ENCODE results near the gene MGAT4B.

DNA sequence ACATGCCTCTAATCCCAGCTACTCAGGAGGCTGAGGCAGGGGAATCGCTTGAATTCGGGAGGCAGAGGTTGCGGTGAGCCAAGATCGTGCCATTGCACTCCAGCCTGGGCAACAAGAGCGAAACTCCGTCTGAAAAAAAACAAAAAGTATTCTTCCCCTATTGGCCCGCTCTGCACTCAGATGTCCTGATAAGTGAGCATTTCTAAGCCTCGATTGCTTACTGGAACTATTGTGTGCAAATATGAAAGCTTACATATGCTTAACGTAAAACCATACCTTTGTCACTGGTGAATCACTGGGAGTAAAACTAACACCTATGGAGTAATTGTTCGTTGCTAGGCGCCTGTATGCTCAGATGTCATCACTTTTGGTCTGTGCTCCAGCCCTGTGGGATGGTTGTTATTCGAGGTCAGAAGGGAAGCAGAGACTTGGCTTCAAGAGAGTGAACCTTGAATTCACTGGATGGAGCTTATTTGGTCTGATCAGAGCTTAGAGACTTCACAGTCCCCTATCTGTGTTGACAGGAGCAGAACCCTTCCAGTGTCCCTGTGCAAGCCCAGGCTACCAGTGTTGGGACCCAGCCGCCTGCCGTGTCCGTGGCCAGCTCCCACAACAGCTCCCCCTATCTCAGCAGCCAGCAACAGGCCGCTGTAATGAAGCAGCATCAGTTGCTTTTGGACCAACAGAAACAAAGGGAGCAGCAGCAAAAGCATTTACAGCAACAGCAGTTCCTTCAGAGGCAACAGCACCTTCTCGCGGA is 38.2 kb downstream of the MGAT4B start:
- TF ChIP-seq, protein P1, sequence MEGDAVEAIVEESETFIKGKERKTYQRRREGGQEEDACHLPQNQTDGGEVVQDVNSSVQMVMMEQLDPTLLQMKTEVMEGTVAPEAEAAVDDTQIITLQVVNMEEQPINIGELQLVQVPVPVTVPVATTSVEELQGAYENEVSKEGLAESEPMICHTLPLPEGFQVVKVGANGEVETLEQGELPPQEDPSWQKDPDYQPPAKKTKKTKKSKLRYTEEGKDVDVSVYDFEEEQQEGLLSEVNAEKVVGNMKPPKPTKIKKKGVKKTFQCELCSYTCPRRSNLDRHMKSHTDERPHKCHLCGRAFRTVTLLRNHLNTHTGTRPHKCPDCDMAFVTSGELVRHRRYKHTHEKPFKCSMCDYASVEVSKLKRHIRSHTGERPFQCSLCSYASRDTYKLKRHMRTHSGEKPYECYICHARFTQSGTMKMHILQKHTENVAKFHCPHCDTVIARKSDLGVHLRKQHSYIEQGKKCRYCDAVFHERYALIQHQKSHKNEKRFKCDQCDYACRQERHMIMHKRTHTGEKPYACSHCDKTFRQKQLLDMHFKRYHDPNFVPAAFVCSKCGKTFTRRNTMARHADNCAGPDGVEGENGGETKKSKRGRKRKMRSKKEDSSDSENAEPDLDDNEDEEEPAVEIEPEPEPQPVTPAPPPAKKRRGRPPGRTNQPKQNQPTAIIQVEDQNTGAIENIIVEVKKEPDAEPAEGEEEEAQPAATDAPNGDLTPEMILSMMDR (IDR thresholded peaks at IDR 0.05), result no peak
- TF ChIP-seq EP300 (IDR thresholded peaks at IDR 0.05; ENCODE audit: low read depth) (no peak), POLR2A (IDR thresholded peaks at IDR 0.05) (no peak)

Data from transverse colon (tissue), 3 donors.